H9 (cell line): ENCODE measurements around the gene DAB1. TPM values are rescaled to one million over a fixed set of nuclear protein-coding genes. Genes with fewer than 3 reads are reported as not detected.

Experiments used
- DNase-seq: peaks from one replicate; pipeline ENCODE4 v3.0.0-alpha.2; 2017
- H2AFZ ChIP-seq: one replicate; pipeline ENCODE4 v1.6.1; 2013; ENCODE audit warnings: mild to moderate bottlenecking, low read length, control low read depth, moderate library complexity
- H2AK5ac ChIP-seq: 2 replicates; pipeline ENCODE4 v1.6.1; 2013; ENCODE audit warnings: low read length, control low read depth, mixed read lengths; ENCODE audit not compliant: insufficient read length
- H2BK120ac ChIP-seq: one replicate; pipeline ENCODE4 v1.6.1; 2013; ENCODE audit warnings: low read depth, mild to moderate bottlenecking, low read length, control low read depth, inconsistent platforms; ENCODE audit not compliant: poor library complexity, severe bottlenecking
- H2BK12ac ChIP-seq: 2 replicates; pipeline ENCODE4 v1.6.1; 2013; ENCODE audit warnings: low read length, control low read depth, mixed read lengths, low read depth; ENCODE audit not compliant: insufficient read length
- H2BK15ac ChIP-seq: 2 replicates; pipeline ENCODE4 v1.6.1; 2013; ENCODE audit warnings: low read depth, low read length, control low read depth
- H2BK20ac ChIP-seq: one replicate; pipeline ENCODE4 v1.6.1; 2013; ENCODE audit warnings: low read depth, mild to moderate bottlenecking, low read length, control low read depth, inconsistent platforms; ENCODE audit not compliant: poor library complexity, severe bottlenecking
- H2BK5ac ChIP-seq: 2 replicates; pipeline ENCODE4 v1.6.1; 2013; ENCODE audit warnings: low read length, control low read depth, mixed read lengths; ENCODE audit not compliant: insufficient read length
- H3K14ac ChIP-seq: 2 replicates; pipeline ENCODE4 v1.6.1; 2013; ENCODE audit warnings: low read length, control low read depth; ENCODE audit not compliant: insufficient read depth
- H3K18ac ChIP-seq: 2 replicates; pipeline ENCODE4 v1.6.1; 2013; ENCODE audit warnings: low read depth, mild to moderate bottlenecking, mixed read lengths, low read length, control low read depth; ENCODE audit not compliant: insufficient read length
- H3K23ac ChIP-seq: 2 replicates; pipeline ENCODE4 v1.6.1; 2013; ENCODE audit warnings: low read length, control low read depth, mixed read lengths, low read depth; ENCODE audit not compliant: insufficient read length
- H3K23me2 ChIP-seq: 2 replicates; pipeline ENCODE4 v1.6.1; 2013; ENCODE audit warnings: low read depth, mild to moderate bottlenecking, mixed read lengths, low read length, control low read depth; ENCODE audit not compliant: insufficient read length, poor library complexity, severe bottlenecking
- H3K27ac ChIP-seq: 2 replicates; pipeline ENCODE4 v1.5.1; 2013; ENCODE audit warnings: low read length, control low read depth, mixed read lengths, low read depth; ENCODE audit not compliant: insufficient read length
- H3K27me3 ChIP-seq: 2 replicates; pipeline ENCODE4 v1.6.1; 2013; ENCODE audit warnings: low read length, control low read depth, inconsistent platforms; ENCODE audit not compliant: insufficient read depth
- H3K4ac ChIP-seq: 2 replicates; pipeline ENCODE4 v1.6.1; 2013; ENCODE audit warnings: low read depth, mild to moderate bottlenecking, control low read depth, inconsistent platforms, low read length, moderate library complexity
- H3K4me1 ChIP-seq: 2 replicates; pipeline ENCODE4 v1.6.1; 2013; ENCODE audit warnings: low read length, control low read depth, inconsistent platforms; ENCODE audit not compliant: insufficient read depth
- H3K4me2 ChIP-seq: 2 replicates; pipeline ENCODE4 v1.6.1; 2013; ENCODE audit warnings: low read length, control low read depth, mixed read lengths; ENCODE audit not compliant: insufficient read length, insufficient read depth
- H3K56ac ChIP-seq: 2 replicates; pipeline ENCODE4 v1.6.1; 2013; ENCODE audit warnings: low read depth, mild to moderate bottlenecking, mixed read lengths, low read length, control low read depth; ENCODE audit not compliant: insufficient read length
- H3K79me1 ChIP-seq: 2 replicates; pipeline ENCODE4 v1.6.1; 2013; ENCODE audit warnings: low read depth, mild to moderate bottlenecking, moderate library complexity, low read length, control low read depth, inconsistent platforms; ENCODE audit not compliant: insufficient read depth, poor library complexity, severe bottlenecking
- H3K79me2 ChIP-seq: 2 replicates; pipeline ENCODE4 v1.6.1; 2013; ENCODE audit warnings: low read length, control low read depth, inconsistent platforms; ENCODE audit not compliant: insufficient read depth
- H3K9ac ChIP-seq: 2 replicates; pipeline ENCODE4 v1.6.1; 2013; ENCODE audit warnings: low read length, control low read depth, mixed read lengths; ENCODE audit not compliant: insufficient read length; ENCODE audit errors: extremely low read depth
- H3K9me3 ChIP-seq: one replicate; pipeline ENCODE4 v1.6.1; 2013; ENCODE audit warnings: low read depth, low read length, inconsistent platforms; ENCODE audit not compliant: control insufficient read depth
- H3T11ph ChIP-seq: one replicate; pipeline ENCODE4 v1.6.1; 2013; ENCODE audit warnings: mild to moderate bottlenecking, low read length, control low read depth, inconsistent platforms
- H4K20me1 ChIP-seq: one replicate; pipeline ENCODE4 v1.6.1; 2013; ENCODE audit not compliant: control insufficient read depth, insufficient read length, insufficient read depth
- H4K5ac ChIP-seq: 2 replicates; pipeline ENCODE4 v1.6.1; 2013; ENCODE audit warnings: low read depth, mild to moderate bottlenecking, mixed read lengths, low read length, control low read depth; ENCODE audit not compliant: insufficient read length
- H4K8ac ChIP-seq: replicated peaks from 2 replicates; pipeline ENCODE4 v1.6.1; 2013; ENCODE audit warnings: low read length, control low read depth, mixed read lengths, low read depth; ENCODE audit not compliant: insufficient read length
- H4K91ac ChIP-seq: 2 replicates; pipeline ENCODE4 v1.6.1; 2013; ENCODE audit warnings: low read depth, mild to moderate bottlenecking, moderate library complexity, mixed read lengths, low read length, control low read depth; ENCODE audit not compliant: insufficient read length
- H3K27ac Mint-ChIP-seq, 3 experiments: 2 replicates in 2 of 3; 3 replicates in 1 of 3; pipeline ENCODE4 v1.8.0; 2020 to 2021; ENCODE audit warnings: mixed read lengths in 3 of 3, mild to moderate bottlenecking in 1 of 3, moderate library complexity in 1 of 3
- H3K27me3 Mint-ChIP-seq: 2 replicates; pipeline ENCODE4 v1.8.0; 2021; ENCODE audit warnings: low read depth, mild to moderate bottlenecking, moderate library complexity, mixed read lengths
- H3K36me3 Mint-ChIP-seq, 3 experiments: 2 replicates in 2 of 3; 3 replicates in 1 of 3; pipeline ENCODE4 v1.8.0; 2020 to 2021; ENCODE audit warnings: low read depth in 3 of 3, mixed read lengths in 3 of 3; ENCODE audit not compliant: insufficient read depth in 1 of 3
- H3K4me1 Mint-ChIP-seq, 2 experiments: 2 replicates each; pipeline ENCODE4 v1.8.0; 2020; ENCODE audit warnings: mixed read lengths in 2 of 2
- H3K4me3 Mint-ChIP-seq, 2 experiments: 2 replicates in 1 of 2; 3 replicates in 1 of 2; pipeline ENCODE4 v1.8.0; 2020 to 2021; ENCODE audit warnings: mild to moderate bottlenecking in 2 of 2, mixed read lengths in 2 of 2, moderate library complexity in 1 of 2
- H3K9me3 Mint-ChIP-seq, 2 experiments: 2 replicates in 1 of 2; 3 replicates in 1 of 2; pipeline ENCODE4 v1.8.0; 2020; ENCODE audit warnings: mild to moderate bottlenecking in 2 of 2, mixed read lengths in 2 of 2, moderate library complexity in 1 of 2
- WGBS: extraction: QIAGEN DNeasy Blood & Tissue Kit; methylation state at CpG from one replicate; pipeline ENCODE4 v1.1.7; 2013; ENCODE audit warnings: missing lambda C conversion rate, low lambda C conversion rate, mixed read lengths; ENCODE audit not compliant: insufficient read length; ENCODE audit errors: extremely low coverage; 5-methylcytosine and 5-hydroxymethylcytosine counted together
- total RNA-seq: library from RNA; stranded (reverse); gene quantifications from 2 replicates; pipeline ENCODE4 v1.2.1, GENCODE V29; 2021
- TF ChIP-seq, protein P1 (sequence below): fragments of 200-600 bp; sonication (generic); conservative IDR thresholded peaks from 3 replicates; pipeline ENCODE4 v1.8.0; 2021; ENCODE audit warnings: antibody characterized with exemption, mild to moderate bottlenecking

The DAB1 gene
- total RNA-seq, 1 experiment from 2014 or later: 9.3 TPM

DNA sequence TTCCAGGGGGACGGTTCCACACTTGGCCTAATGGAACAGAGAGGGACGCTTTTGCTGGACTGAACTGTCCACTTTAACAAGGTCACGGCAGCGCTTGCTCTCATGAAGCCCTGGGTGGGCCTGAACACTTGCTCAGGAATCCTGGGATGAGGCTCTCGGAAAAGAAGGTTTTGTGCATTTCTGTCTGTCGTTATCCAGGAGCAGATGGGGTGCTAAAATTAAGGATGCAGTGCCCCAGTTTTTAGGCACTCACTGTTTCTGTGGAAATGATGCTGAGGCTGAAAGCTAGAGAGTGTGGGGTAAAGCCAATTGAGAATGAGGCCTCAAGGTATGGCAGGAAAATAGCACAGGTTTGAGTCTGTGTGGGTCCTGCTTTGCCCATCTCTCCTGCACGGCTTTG is 111.0 kb downstream of the DAB1 start:
- H3K27ac Mint-ChIP-seq: no peak overlapping the region
- H3K4me1 Mint-ChIP-seq: peaks cover 0 to 2% of the 10 kb centered on the region in 2 experiments; a peak in 1 of 4 replicates
- no peaks in the 10 kb centered on the region for H4K20me1 ChIP-seq
- no peak for DNase-seq
- H3K18ac ChIP-seq: no peak overlapping the region
- peaks cover 1 to 2% of the 10 kb centered on the region in 2 experiments; a peak in 3 of 5 replicates for H3K9me3 Mint-ChIP-seq
- H3K4me1 ChIP-seq: no peaks in the 10 kb centered on the region
- no peak overlapping the region for H3K23ac ChIP-seq
- H3T11ph ChIP-seq: no peak overlapping the region
- no peak overlapping the region for H2BK20ac ChIP-seq
- H2BK5ac ChIP-seq: no peak overlapping the region
- H2BK120ac ChIP-seq: no peak overlapping the region
- H3K56ac ChIP-seq: no peak overlapping the region
- WGBS: no CpG with 5 or more reads among the region's 7 CpGs
- no peaks in the 10 kb centered on the region for H3K79me1 ChIP-seq
- TF ChIP-seq, protein P1, sequence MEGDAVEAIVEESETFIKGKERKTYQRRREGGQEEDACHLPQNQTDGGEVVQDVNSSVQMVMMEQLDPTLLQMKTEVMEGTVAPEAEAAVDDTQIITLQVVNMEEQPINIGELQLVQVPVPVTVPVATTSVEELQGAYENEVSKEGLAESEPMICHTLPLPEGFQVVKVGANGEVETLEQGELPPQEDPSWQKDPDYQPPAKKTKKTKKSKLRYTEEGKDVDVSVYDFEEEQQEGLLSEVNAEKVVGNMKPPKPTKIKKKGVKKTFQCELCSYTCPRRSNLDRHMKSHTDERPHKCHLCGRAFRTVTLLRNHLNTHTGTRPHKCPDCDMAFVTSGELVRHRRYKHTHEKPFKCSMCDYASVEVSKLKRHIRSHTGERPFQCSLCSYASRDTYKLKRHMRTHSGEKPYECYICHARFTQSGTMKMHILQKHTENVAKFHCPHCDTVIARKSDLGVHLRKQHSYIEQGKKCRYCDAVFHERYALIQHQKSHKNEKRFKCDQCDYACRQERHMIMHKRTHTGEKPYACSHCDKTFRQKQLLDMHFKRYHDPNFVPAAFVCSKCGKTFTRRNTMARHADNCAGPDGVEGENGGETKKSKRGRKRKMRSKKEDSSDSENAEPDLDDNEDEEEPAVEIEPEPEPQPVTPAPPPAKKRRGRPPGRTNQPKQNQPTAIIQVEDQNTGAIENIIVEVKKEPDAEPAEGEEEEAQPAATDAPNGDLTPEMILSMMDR: no peak
- H3K4ac ChIP-seq: no peak overlapping the region
- H3K9ac ChIP-seq: no peak overlapping the region
- no peak overlapping the region for H4K91ac ChIP-seq
- no peak overlapping the region for H3K27ac ChIP-seq
- H2AFZ ChIP-seq: no peak overlapping the region
- no peaks in the 10 kb centered on the region for H3K23me2 ChIP-seq
- H3K9me3 ChIP-seq: no peaks in the 10 kb centered on the region
- no peaks in the 10 kb centered on the region for H3K79me2 ChIP-seq
- H3K14ac ChIP-seq: no peak overlapping the region
- no peak overlapping the region for H3K4me2 ChIP-seq
- no peak overlapping the region for H3K4me3 Mint-ChIP-seq
- no peaks in the 10 kb centered on the region for H3K27me3 ChIP-seq
- H2BK15ac ChIP-seq: no peak overlapping the region
- H3K36me3 Mint-ChIP-seq: peaks cover under 1 to 2% (median 1%) of the 10 kb centered on the region in 3 experiments; a peak in 3 of 7 replicates
- no peaks in the 10 kb centered on the region for H3K27me3 Mint-ChIP-seq
- H4K5ac ChIP-seq: no peak overlapping the region
- H2BK12ac ChIP-seq: no peak overlapping the region
- no peak overlapping the region for H4K8ac ChIP-seq
- no peak overlapping the region for H2AK5ac ChIP-seq
